Mucosa of rectum (tissue), 2 donors: Measurements from ENCODE around the gene LRIT3.

Source experiments
- H3K27ac ChIP-seq, 2 donors: one replicate each; pipeline ENCODE4 v1.7.0; 2013; ENCODE audit warnings: inconsistent platforms in 2 of 2, low read depth in 2 of 2, low read length in 2 of 2
- H3K27me3 ChIP-seq, 2 donors: one replicate each; pipeline ENCODE4 v1.7.0; 2013; ENCODE audit warnings: low read length in 2 of 2; ENCODE audit not compliant: control insufficient read depth in 2 of 2, insufficient read depth in 2 of 2
- H3K36me3 ChIP-seq, 2 donors: one replicate each; pipeline ENCODE4 v1.7.0; 2013; ENCODE audit warnings: low read length in 2 of 2; ENCODE audit not compliant: control insufficient read depth in 2 of 2, insufficient read depth in 2 of 2
- H3K4me1 ChIP-seq, 2 donors: one replicate each; pipeline ENCODE4 v1.7.0; 2013; ENCODE audit warnings: low read length in 2 of 2, mild to moderate bottlenecking in 1 of 2; ENCODE audit not compliant: control insufficient read depth in 2 of 2, insufficient read depth in 2 of 2
- H3K4me3 ChIP-seq, 2 donors: one replicate each; pipeline ENCODE4 v1.7.0; 2013; ENCODE audit warnings: low read length in 2 of 2
- H3K9ac ChIP-seq, 2 donors: one replicate each; pipeline ENCODE4 v1.7.0; 2013; ENCODE audit warnings: low read length in 2 of 2, low read depth in 1 of 2, mild to moderate bottlenecking in 1 of 2
- H3K9me3 ChIP-seq, 2 donors: one replicate each; pipeline ENCODE4 v1.7.0; 2013; ENCODE audit warnings: low read length in 2 of 2; ENCODE audit not compliant: control insufficient read depth in 2 of 2
- donor health status: healthy.
- donor health status: Normal muscosa, but diverticular disease.

Gene LRIT3

GRCh38 chr4:109916027-109916409 lies 68.1 kb downstream of the LRIT3 start:
- Histone ChIP-seq H3K27ac (no peak overlapping the region), H3K36me3 (no peaks in the 10 kb centered on the region), H3K9me3 (no peaks in the 10 kb centered on the region), H3K9ac (no peak overlapping the region), H3K4me1 (peaks cover 5 to 8% of the 10 kb centered on the region in 2 donors), H3K4me3 (no peak overlapping the region), H3K27me3 (no peaks in the 10 kb centered on the region)

- Histone ChIP-seq H3K4me1 (no peaks in the 10 kb centered on the region), H3K9ac (no peak overlapping the region), H3K9me3 (no peaks in the 10 kb centered on the region), H3K36me3 (no peaks in the 10 kb centered on the region), H3K27me3 (no peaks in the 10 kb centered on the region), H3K4me3 (no peak overlapping the region), H3K27ac (no peak overlapping the region)
These were observed 73.5 kb downstream of the LRIT3 start for GRCh38 chr4:109921384-109921808.
